H1 (cell line): ENCODE data around the gene TMEM40. TPM values are rescaled to one million over a fixed set of nuclear protein-coding genes. Genes with fewer than 3 reads are reported as not detected.

Source experiments
- CTCF ChIA-PET: fragments of 300-600 bp; sonication (Branson Sonifier 250); formaldehyde crosslinking; loops from one replicate; lab custom pipeline; 2021; ENCODE audit not compliant: partially characterized antibody; lab: Charles Lee
- POLR2A ChIA-PET: fragments of 300-600 bp; sonication (Branson Sonifier 250); formaldehyde crosslinking; loops from one replicate; lab custom pipeline; 2021; ENCODE audit warnings: inconsistent platforms; ENCODE audit not compliant: partially characterized antibody; lab: Charles Lee
- DNase-seq, 2 experiments: peaks; one replicate each; pipeline versions ENCODE4 v3.0.0 to v3.0.0-alpha.2; 2010 to 2022; ENCODE audit warnings: low spot score in 2 of 2, low read depth in 1 of 2, mixed read lengths in 1 of 2
- FAIRE-seq: peaks from 2 replicates; lab custom pipeline; 2011; peaks lifted over from hg19 to GRCh38; lab: Jason Lieb, UNC
- H2AFZ ChIP-seq: 2 replicates; pipeline ENCODE4 v1.8.1; 2012; ENCODE audit warnings: low read length, inconsistent platforms
- H2AK5ac ChIP-seq: 2 replicates; pipeline ENCODE4 v1.6.1; 2013; ENCODE audit warnings: low read depth, low read length
- H2BK120ac ChIP-seq: replicated peaks from 2 replicates; pipeline ENCODE3; 2013; ENCODE audit warnings: low read depth, low read length, inconsistent platforms
- H2BK12ac ChIP-seq: 2 replicates; pipeline ENCODE4 v1.6.1; 2013; ENCODE audit warnings: low read depth, low read length
- H2BK15ac ChIP-seq: 2 replicates; pipeline ENCODE4 v1.6.1; 2013; ENCODE audit warnings: low read length
- H2BK20ac ChIP-seq: 2 replicates; pipeline ENCODE4 v1.6.1; 2013; ENCODE audit warnings: low read length
- H2BK5ac ChIP-seq: 2 replicates; pipeline ENCODE4 v1.6.1; 2013; ENCODE audit warnings: low read depth, low read length
- H3K14ac ChIP-seq: 2 replicates; pipeline ENCODE4 v1.6.1; 2013; ENCODE audit warnings: inconsistent platforms; ENCODE audit not compliant: insufficient read length
- H3K18ac ChIP-seq: 2 replicates; pipeline ENCODE4 v1.6.1; 2013; ENCODE audit warnings: low read length; ENCODE audit errors: extremely low read depth
- H3K23ac ChIP-seq: 2 replicates; pipeline ENCODE4 v1.6.1; 2013; ENCODE audit warnings: inconsistent platforms; ENCODE audit not compliant: insufficient read length
- H3K23me2 ChIP-seq: 2 replicates; pipeline ENCODE4 v1.6.1; 2013; ENCODE audit warnings: low read depth, low read length
- H3K27ac ChIP-seq: 2 replicates; pipeline ENCODE4 v1.6.1; 2011; ENCODE audit warnings: low read depth, low read length, inconsistent platforms
- H3K27me3 ChIP-seq, 4 experiments: replicated peaks in 1 of 4; 1 replicate in 1 of 4; 2 replicates in 3 of 4; pipeline versions ENCODE4 v1.6.1 to v1.8.1; 2011 to 2013; ENCODE audit warnings: low read length in 3 of 4, mild to moderate bottlenecking in 3 of 4, inconsistent platforms in 2 of 4, mixed read lengths in 2 of 4, moderate library complexity in 1 of 4; ENCODE audit not compliant: control insufficient read depth in 3 of 4, insufficient read depth in 3 of 4; ENCODE audit errors: extremely low read depth in 1 of 4
- H3K36me3 ChIP-seq, 4 experiments: 2 replicates each; pipeline versions ENCODE4 v1.6.1 to v1.8.1; 2011 to 2013; ENCODE audit warnings: mild to moderate bottlenecking in 4 of 4, low read length in 3 of 4, moderate library complexity in 2 of 4, control low read depth in 1 of 4, inconsistent platforms in 1 of 4; ENCODE audit not compliant: insufficient read depth in 4 of 4, control insufficient read depth in 2 of 4
- H3K4ac ChIP-seq: replicated peaks from 2 replicates; pipeline ENCODE3; 2013; ENCODE audit warnings: low read length, low read depth, mixed read lengths, inconsistent platforms; ENCODE audit not compliant: insufficient read length
- H3K4me1 ChIP-seq, 4 experiments: replicated peaks in 1 of 4; 1 replicate in 1 of 4; 2 replicates in 3 of 4; pipeline versions ENCODE4 v1.6.1 to v1.8.1; 2011 to 2013; ENCODE audit warnings: low read length in 3 of 4, inconsistent platforms in 2 of 4, mixed read lengths in 1 of 4; ENCODE audit not compliant: insufficient read depth in 4 of 4, control insufficient read depth in 3 of 4
- H3K4me2 ChIP-seq, 2 experiments: 2 replicates each; pipeline versions ENCODE4 v1.6.1 to v1.8.1; 2011 to 2013; ENCODE audit warnings: low read depth in 2 of 2, low read length in 2 of 2, control low read depth in 1 of 2, inconsistent platforms in 1 of 2, mild to moderate bottlenecking in 1 of 2; ENCODE audit not compliant: insufficient read depth in 1 of 2
- H3K4me3 ChIP-seq, 4 experiments: fragments of 200-600, 300-600 bp in 1 of 4; sonication (generic), shearing (Covaris generic), sonication (Bioruptor Twin) in 1 of 4; 2 replicates each; pipeline versions ENCODE4 v1.5.1 to v1.8.1; 2011 to 2016; ENCODE audit warnings: low read length in 4 of 4, low read depth in 3 of 4, control low read depth in 2 of 4, inconsistent platforms in 2 of 4, mild to moderate bottlenecking in 2 of 4, mixed read lengths in 1 of 4, moderate library complexity in 1 of 4; ENCODE audit not compliant: insufficient read depth in 2 of 4; ENCODE audit errors: extremely low read depth in 1 of 4
- H3K56ac ChIP-seq: replicated peaks from 2 replicates; pipeline ENCODE3; 2013; ENCODE audit warnings: low read depth, mild to moderate bottlenecking, mixed read lengths, low read length, inconsistent platforms; ENCODE audit not compliant: insufficient read length
- H3K79me1 ChIP-seq: 2 replicates; pipeline ENCODE4 v1.6.1; 2013; ENCODE audit warnings: low read depth, low read length, control low read depth
- H3K79me2 ChIP-seq, 2 experiments: 2 replicates each; pipeline versions ENCODE4 v1.6.1 to v1.8.1; 2012 to 2013; ENCODE audit warnings: low read length in 2 of 2, mild to moderate bottlenecking in 2 of 2, inconsistent platforms in 1 of 2; ENCODE audit not compliant: insufficient read depth in 2 of 2, control insufficient read depth in 1 of 2
- H3K9ac ChIP-seq, 4 experiments: replicated peaks in 1 of 4; 1 replicate in 1 of 4; 2 replicates in 3 of 4; pipeline versions ENCODE4 v1.6.1 to v1.8.1; 2011 to 2013; ENCODE audit warnings: low read depth in 3 of 4, low read length in 3 of 4, control low read depth in 2 of 4, mild to moderate bottlenecking in 2 of 4, moderate library complexity in 2 of 4, inconsistent platforms in 1 of 4; ENCODE audit errors: extremely low read depth in 1 of 4
- H3K9me3 ChIP-seq, 2 experiments: 2 replicates each; pipeline versions ENCODE4 v1.6.1 to v1.8.1; 2012 to 2013; ENCODE audit warnings: mild to moderate bottlenecking in 2 of 2, moderate library complexity in 2 of 2, control low read depth in 1 of 2, inconsistent platforms in 1 of 2, low read depth in 1 of 2, low read length in 1 of 2, mixed read lengths in 1 of 2; ENCODE audit not compliant: insufficient read depth in 2 of 2
- H4K20me1 ChIP-seq, 2 experiments: replicated peaks in 1 of 2; 2 replicates each; pipeline versions ENCODE3 to v1.8.1; 2011 to 2013; ENCODE audit warnings: inconsistent platforms in 2 of 2, low read length in 2 of 2, mild to moderate bottlenecking in 1 of 2; ENCODE audit not compliant: insufficient read depth in 2 of 2, control insufficient read depth in 1 of 2
- H4K5ac ChIP-seq: 2 replicates; pipeline ENCODE4 v1.6.1; 2013; ENCODE audit warnings: low read length, low read depth, mixed read lengths, inconsistent platforms; ENCODE audit not compliant: insufficient read length
- H4K8ac ChIP-seq: 2 replicates; pipeline ENCODE4 v1.8.0; 2013; ENCODE audit warnings: mild to moderate bottlenecking, moderate library complexity, low read length, inconsistent platforms; ENCODE audit not compliant: insufficient read depth; ENCODE audit errors: extremely low read depth
- H4K91ac ChIP-seq: replicated peaks from 2 replicates; pipeline ENCODE3; 2013; ENCODE audit warnings: low read length, mixed read lengths, inconsistent platforms; ENCODE audit not compliant: insufficient read length
- CTBP2 ChIP-seq: IDR thresholded peaks from 2 replicates; pipeline ENCODE4 v1.7.0; 2011; ENCODE audit warnings: borderline replicate concordance, mild to moderate bottlenecking, moderate library complexity, mixed read lengths, low read length; ENCODE audit not compliant: insufficient read depth, insufficient read length
- RAD21 ChIP-seq, 2 experiments: IDR thresholded peaks in 1 of 2; conservative IDR thresholded peaks in 1 of 2; 2 replicates each; pipeline ENCODE4 v1.6.1; 2011; ENCODE audit warnings: low read depth in 2 of 2, low read length in 2 of 2, improper control_type of control experiment in 1 of 2, inconsistent platforms in 1 of 2, mild to moderate bottlenecking in 1 of 2, moderate library complexity in 1 of 2
- RXRA ChIP-seq: IDR thresholded peaks from 2 replicates; pipeline ENCODE4 v1.6.1; 2011; ENCODE audit warnings: low read depth, mild to moderate bottlenecking, low read length, moderate library complexity; ENCODE audit not compliant: insufficient read depth
- SP4 ChIP-seq: IDR thresholded peaks from 2 replicates; pipeline ENCODE4 v1.6.1; 2012; ENCODE audit warnings: low read length, inconsistent platforms
- TAF1 ChIP-seq: IDR thresholded peaks from 2 replicates; pipeline ENCODE4 v1.6.1; 2011; ENCODE audit warnings: mild to moderate bottlenecking, low read depth, low read length
- WGBS, 2 experiments: shearing (Covaris generic) in 1 of 2; methylation state at CpG; one replicate each; pipeline versions ENCODE4 v1.1.6 to v1.1.7; 2013 to 2015; ENCODE audit warnings: low lambda C conversion rate in 2 of 2, mixed read lengths in 2 of 2, inconsistent platforms in 1 of 2, low coverage in 1 of 2, missing lambda C conversion rate in 1 of 2; ENCODE audit not compliant: insufficient replicate concordance in 2 of 2, insufficient coverage in 1 of 2, insufficient read length in 1 of 2; ENCODE audit errors: extremely low coverage in 1 of 2, missing lambda C conversion rate in 1 of 2; 5-methylcytosine and 5-hydroxymethylcytosine counted together
- polyA plus RNA-seq, 7 experiments: library from polyadenylated mRNA; depleted of rRNA in 3 of 7; stranded (reverse) in 5 of 7; unstranded in 2 of 7; fragments of >200 nt in 5 of 7; fragments of 200-250 nt in 2 of 7; gene quantifications; 1 replicate in 5 of 7; 2 replicates in 1 of 7; 4 replicates in 1 of 7; pipeline versions ENCODE4 v1.2.1 to v1.2.3, GENCODE V29; 2011 to 2013; ENCODE audit warnings: missing spikeins in 2 of 7, mixed read lengths in 2 of 7
- total RNA-seq: library from RNA; stranded (reverse); fragmentation: NEBNext Ultra II Directional; extraction: Animal tissue kit (Norgen Biotek cat#: 25700); gene quantifications from 2 replicates; pipeline ENCODE4 v1.2.1, GENCODE V29; 2021
- TF ChIP-seq, protein P1 (sequence below), 3 experiments: IDR thresholded peaks; 1 replicate in 2 of 3; 2 replicates in 1 of 3; pipeline versions ENCODE4 v1.5.1 to v1.6.1; 2011; ENCODE audit warnings: low read length in 3 of 3, mild to moderate bottlenecking in 3 of 3, inconsistent platforms in 2 of 3, low read depth in 1 of 3, moderate library complexity in 1 of 3; ENCODE audit not compliant: insufficient read depth in 1 of 3; ENCODE audit errors: control extremely low read depth in 1 of 3

TMEM40 gene
- total and polyA plus RNA-seq, 2 of the 8 experiments (the other 6 are each of a cell fraction or from before 2014, with no cell fraction given), result 0.18 TPM; not detected in 1

DNA sequence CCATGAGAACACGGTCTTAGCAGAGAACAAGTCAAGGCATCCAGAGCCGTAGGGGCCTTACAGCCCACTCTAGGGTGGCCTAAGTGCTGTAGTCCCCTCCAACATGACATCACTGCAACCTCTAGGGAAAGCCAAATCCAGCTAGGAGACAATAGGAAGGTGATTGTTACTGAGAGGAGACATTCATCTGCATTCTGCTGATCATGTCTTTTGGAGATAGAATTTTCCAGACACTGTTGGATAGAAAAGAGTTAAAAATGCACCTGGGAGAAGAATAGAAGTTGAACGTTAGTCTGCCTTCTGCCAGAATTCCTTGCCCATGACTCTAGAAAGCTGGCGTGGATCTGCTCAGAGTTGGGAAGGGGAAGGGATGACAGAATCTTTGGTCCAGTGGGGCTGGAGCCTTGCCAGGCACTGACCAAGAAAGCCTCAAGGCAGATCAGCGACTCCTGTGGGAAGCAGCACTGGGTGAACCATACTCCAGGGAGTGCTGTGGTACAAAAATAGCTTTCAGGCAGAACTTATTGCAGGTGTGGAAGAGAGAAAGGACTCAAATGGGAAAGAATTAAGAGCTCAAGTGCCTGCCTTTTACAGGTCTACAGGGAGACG lies 50.4 kb downstream of the TMEM40 start:
- H3K9me3 ChIP-seq, result no peaks in the 10 kb centered on the region
- H2BK12ac ChIP-seq, result no peak overlapping the region
- peaks cover 0 to 4% (median 0%) of the 10 kb centered on the region in 4 experiments; a peak in 2 of 7 replicates for H3K4me1 ChIP-seq
- H4K91ac ChIP-seq, result no peak overlapping the region
- H3K18ac ChIP-seq, result no peak overlapping the region
- H3K79me1 ChIP-seq, result no peaks in the 10 kb centered on the region
- FAIRE-seq, result no peak
- no peak overlapping the region for H3K23ac ChIP-seq
- no peak overlapping the region for H2AK5ac ChIP-seq
- H4K8ac ChIP-seq, result no peak overlapping the region
- H4K5ac ChIP-seq, result no peak overlapping the region
- H2BK15ac ChIP-seq, result no peak overlapping the region
- H3K4me2 ChIP-seq, result no peak overlapping the region
- H3K9ac ChIP-seq, result no peak overlapping the region
- H3K56ac ChIP-seq, result no peak overlapping the region
- ChIA-PET POLR2A (interaction anchor here (1.0 kb wide), 1 partner anchor 14 kb away, joined by 3 read pairs; no protein-coding TSS in a partner anchor), CTCF (interaction anchor here (0.9 to 4.9 kb wide), 9 partner anchors 10 to 183 kb away, joined by 3 to 25 read pairs (median 6); no protein-coding TSS in a partner anchor)
- H3K23me2 ChIP-seq, result no peaks in the 10 kb centered on the region
- H3K36me3 ChIP-seq, result no peaks in the 10 kb centered on the region
- H3K27ac ChIP-seq, result no peak overlapping the region
- H3K4me3 ChIP-seq, result no peak overlapping the region
- H2BK5ac ChIP-seq, result no peak overlapping the region
- no peak overlapping the region for H2AFZ ChIP-seq
- no peak for DNase-seq
- H2BK20ac ChIP-seq, result no peak overlapping the region
- H2BK120ac ChIP-seq, result no peak overlapping the region
- WGBS, 2 experiments, result 80% methylated on average over 6 of the region's 6 CpGs; no CpG with 5 or more reads in 1 of the 2 experiments
- H3K79me2 ChIP-seq, result no peaks in the 10 kb centered on the region
- no peaks in the 10 kb centered on the region for H4K20me1 ChIP-seq
- H3K4ac ChIP-seq, result no peak overlapping the region
- no peak overlapping the region for H3K14ac ChIP-seq
- H3K27me3 ChIP-seq, result no peaks in the 10 kb centered on the region
- TF ChIP-seq SP4 (no peak), CTBP2 (no peak), TAF1 (no peak), RAD21 (IDR thresholded peaks at IDR 0.05 in 1 of 2, conservative IDR thresholded peaks at IDR 0.05 in 1 of 2; ENCODE audit: low read depth in 2 of 2, low read length in 2 of 2) (peak in 1 of 2 experiments; percentile 26; a peak in 2 of 4 replicates), RXRA (no peak)
- TF ChIP-seq, protein P1, sequence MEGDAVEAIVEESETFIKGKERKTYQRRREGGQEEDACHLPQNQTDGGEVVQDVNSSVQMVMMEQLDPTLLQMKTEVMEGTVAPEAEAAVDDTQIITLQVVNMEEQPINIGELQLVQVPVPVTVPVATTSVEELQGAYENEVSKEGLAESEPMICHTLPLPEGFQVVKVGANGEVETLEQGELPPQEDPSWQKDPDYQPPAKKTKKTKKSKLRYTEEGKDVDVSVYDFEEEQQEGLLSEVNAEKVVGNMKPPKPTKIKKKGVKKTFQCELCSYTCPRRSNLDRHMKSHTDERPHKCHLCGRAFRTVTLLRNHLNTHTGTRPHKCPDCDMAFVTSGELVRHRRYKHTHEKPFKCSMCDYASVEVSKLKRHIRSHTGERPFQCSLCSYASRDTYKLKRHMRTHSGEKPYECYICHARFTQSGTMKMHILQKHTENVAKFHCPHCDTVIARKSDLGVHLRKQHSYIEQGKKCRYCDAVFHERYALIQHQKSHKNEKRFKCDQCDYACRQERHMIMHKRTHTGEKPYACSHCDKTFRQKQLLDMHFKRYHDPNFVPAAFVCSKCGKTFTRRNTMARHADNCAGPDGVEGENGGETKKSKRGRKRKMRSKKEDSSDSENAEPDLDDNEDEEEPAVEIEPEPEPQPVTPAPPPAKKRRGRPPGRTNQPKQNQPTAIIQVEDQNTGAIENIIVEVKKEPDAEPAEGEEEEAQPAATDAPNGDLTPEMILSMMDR (IDR thresholded peaks at IDR 0.05; ENCODE audit: control extremely low read depth in 1 of 3, insufficient read depth in 1 of 3, low read depth in 1 of 3, low read length in 3 of 3), result peak in 1 of 3 experiments; percentile 7; a peak in 1 of 4 replicates
